Brain microvascular endothelial cell (primary cell): ENCODE results near the gene WDR31.

Experiments used
- DNase-seq: peaks from one replicate; pipeline ENCODE4 v3.0.0-alpha.2; 2020
- H3K27ac ChIP-seq: fragments of 250-450 bp; sonication (Bioruptor Pico); 2 replicates; pipeline ENCODE4 v1.5.1; 2020; ENCODE audit warnings: mild to moderate bottlenecking, moderate library complexity
- H3K27me3 ChIP-seq: fragments of 250-450 bp; sonication (Bioruptor Pico); replicated peaks from 2 replicates; pipeline ENCODE4 v1.5.1; 2020; ENCODE audit warnings: mild to moderate bottlenecking
- H3K36me3 ChIP-seq: fragments of 250-450 bp; sonication (Bioruptor Pico); replicated peaks from 2 replicates; pipeline ENCODE4 v1.5.1; 2020; ENCODE audit warnings: mild to moderate bottlenecking
- H3K4me3 ChIP-seq: 2 replicates; pipeline ENCODE4 v1.5.1; 2011; ENCODE audit warnings: low read depth, mild to moderate bottlenecking, control low read depth, low read length, moderate library complexity
- in situ Hi-C: cut with HindIII; loops from 2 replicates; pipeline ENCODE4 v1.10.0; 2017; ENCODE audit warnings: low sequenced_read_pairs, low pct_ligation_motif_present
- TF ChIP-seq, protein P1 (sequence below): IDR thresholded peaks from 2 replicates; pipeline ENCODE4 v1.5.1; 2011; ENCODE audit warnings: low read depth, mild to moderate bottlenecking, moderate library complexity, low read length, control low read depth, inconsistent platforms; ENCODE audit errors: missing control alignments

The WDR31 gene

DNA sequence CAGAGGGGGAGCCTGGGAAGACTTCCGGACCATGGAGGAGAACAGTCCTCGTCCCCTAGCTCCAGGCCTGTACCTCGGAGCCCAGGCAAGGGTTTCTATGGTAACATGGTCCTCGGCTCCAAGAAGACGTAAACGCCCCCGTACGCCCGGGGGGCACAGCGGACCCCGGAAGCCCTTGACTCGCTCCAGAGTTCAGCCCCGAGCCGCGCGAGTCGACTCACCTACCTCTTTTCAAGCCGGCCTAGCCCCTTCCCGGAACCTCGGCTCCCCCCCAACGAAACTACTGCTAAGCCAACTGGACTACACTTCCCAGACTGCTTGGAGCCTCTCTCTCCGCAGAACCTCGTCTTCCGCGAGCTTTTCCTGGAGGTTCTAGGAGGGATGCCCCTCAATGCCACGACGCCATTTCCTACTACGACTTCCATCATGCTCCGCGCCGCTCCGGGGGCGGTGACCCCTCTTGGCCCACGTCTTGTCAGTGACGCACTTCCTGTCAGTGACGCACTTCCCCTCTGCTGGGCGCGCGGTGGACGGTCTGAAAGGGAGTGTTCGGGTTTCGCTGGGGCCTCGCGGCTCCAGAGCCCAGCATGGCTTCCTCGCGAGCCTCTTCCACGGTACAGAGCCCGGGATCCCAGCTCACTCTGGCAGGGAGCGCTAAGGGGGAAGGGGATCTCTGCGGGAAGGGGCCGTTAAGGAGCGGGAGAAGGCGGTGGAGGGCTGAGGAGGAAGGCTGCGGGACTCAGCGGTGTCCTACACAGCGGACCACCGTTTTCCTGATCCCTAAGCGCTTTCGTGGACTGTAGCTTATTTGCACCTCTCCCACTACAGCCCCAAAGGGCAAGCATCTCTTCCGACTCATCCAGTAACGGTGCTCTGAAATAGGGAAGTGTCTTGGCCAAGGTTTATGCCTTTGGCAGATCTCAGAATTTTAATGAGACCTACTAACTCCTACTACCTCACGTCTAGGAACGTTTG lies 64.6 kb downstream of the WDR31 start, which contains the start of the genes CDC26 and PRPF4:
CDC26 (minus strand) TSS at position 416 of the 975 bp plus-strand sequence. CDS start 3,065 bp downstream, outside the sequence.
PRPF4 (plus strand) TSS at position 502 of the 975 bp plus-strand sequence; CDS start at position 588, 86 bp downstream.
- Histone ChIP-seq H3K27ac (peak within 1 kb of the TSS; percentile 88), H3K27me3 (no peaks in the 10 kb centered on the region), H3K4me3 (peak within 1 kb of the TSS; percentile 96), H3K36me3 (peaks cover 43% of the 10 kb centered on the region)
- in situ Hi-C loops = no loop called here
- peak; percentile 98 for DNase-seq
- TF ChIP-seq, protein P1, sequence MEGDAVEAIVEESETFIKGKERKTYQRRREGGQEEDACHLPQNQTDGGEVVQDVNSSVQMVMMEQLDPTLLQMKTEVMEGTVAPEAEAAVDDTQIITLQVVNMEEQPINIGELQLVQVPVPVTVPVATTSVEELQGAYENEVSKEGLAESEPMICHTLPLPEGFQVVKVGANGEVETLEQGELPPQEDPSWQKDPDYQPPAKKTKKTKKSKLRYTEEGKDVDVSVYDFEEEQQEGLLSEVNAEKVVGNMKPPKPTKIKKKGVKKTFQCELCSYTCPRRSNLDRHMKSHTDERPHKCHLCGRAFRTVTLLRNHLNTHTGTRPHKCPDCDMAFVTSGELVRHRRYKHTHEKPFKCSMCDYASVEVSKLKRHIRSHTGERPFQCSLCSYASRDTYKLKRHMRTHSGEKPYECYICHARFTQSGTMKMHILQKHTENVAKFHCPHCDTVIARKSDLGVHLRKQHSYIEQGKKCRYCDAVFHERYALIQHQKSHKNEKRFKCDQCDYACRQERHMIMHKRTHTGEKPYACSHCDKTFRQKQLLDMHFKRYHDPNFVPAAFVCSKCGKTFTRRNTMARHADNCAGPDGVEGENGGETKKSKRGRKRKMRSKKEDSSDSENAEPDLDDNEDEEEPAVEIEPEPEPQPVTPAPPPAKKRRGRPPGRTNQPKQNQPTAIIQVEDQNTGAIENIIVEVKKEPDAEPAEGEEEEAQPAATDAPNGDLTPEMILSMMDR = no peak

DNA sequence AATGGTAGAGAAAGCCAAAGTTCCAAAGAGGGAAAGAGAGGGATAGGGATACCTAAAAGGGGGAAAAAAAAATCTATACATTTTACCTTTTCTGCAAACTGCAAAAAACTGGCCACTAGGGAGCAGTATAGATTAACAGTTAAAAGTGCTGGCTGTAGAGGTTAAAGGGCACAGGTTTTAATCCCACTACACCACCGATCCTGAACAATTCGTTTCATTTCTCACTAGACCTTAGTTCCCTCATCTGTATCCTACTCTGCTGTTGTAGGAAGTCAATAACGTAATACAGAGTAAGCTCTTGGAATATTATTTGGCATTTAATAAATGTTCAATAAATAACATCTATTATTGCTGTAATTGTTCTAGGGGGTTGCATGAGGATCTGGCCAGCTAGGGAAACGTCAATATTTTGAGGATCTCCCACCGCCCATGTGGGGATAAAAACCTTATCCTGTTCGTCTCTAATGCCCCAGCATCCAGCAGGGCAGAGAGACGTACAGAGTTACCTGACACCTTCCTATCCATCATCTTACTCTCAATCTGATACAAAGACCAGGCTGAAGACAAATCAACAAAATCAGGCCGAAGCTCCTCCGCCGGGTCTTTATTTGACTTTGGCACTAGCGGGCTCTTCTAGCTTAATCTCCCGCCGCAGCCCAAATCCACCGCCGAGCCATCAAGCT lies 65.5 kb downstream of the WDR31 start:
- peak; percentile 28 for DNase-seq
- peak overlapping the region; percentile 88 for H3K27ac ChIP-seq
- TF ChIP-seq, protein P1 = peak; percentile 60
- in situ Hi-C loops = no loop called here
- H3K27me3 ChIP-seq = no peaks in the 10 kb centered on the region
- peak overlapping the region; percentile 96 for H3K4me3 ChIP-seq
- peaks cover 41% of the 10 kb centered on the region for H3K36me3 ChIP-seq

DNA sequence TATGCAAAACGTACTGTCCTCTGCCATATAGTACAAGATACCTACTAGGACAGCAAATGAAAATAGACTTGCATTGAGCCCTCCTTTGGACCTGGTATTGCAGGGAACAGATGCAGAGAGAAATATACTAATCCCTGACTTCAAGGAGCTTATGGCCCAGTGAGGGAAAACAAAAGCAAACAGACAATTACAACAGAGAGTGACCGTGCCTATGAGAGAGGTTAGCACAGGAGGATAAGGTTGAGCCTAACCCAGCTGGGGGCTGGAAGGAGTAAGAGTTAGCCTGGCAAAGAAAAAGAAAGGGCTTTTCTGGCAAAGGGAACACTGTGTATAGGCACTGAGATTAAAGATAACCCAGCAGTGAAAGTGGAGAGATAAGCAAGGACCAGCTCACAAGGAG lies 70.2 kb downstream of the WDR31 start:
- Histone ChIP-seq H3K27me3 (no peaks in the 10 kb centered on the region), H3K36me3 (peaks cover 53% of the 10 kb centered on the region), H3K27ac (no peak overlapping the region), H3K4me3 (no peak overlapping the region)
- TF ChIP-seq, protein P1 = no peak
- in situ Hi-C loops = no loop called here
- DNase-seq = no peak

DNA sequence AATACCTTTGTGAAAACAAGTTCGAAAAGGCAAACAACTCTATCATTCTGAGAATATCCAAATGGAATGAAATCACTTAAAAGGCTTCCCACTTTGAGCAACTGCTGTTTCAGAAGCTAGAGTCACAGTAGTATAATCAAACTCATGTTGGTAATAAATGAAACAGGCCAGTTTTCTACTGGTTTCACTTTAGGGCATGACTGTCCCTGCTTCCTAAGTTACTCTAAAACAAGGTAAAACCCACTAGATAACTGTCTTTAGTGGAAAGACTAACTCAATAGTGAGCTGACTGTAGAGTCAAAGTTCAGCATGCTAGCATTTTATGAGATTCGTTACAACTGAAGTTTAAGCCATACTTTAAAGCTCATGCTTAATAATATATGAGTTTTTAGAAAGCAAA lies 70.7 kb downstream of the WDR31 start:
- in situ Hi-C loops = no loop called here
- no peak for DNase-seq
- H3K36me3 ChIP-seq = peaks cover 54% of the 10 kb centered on the region

DNA sequence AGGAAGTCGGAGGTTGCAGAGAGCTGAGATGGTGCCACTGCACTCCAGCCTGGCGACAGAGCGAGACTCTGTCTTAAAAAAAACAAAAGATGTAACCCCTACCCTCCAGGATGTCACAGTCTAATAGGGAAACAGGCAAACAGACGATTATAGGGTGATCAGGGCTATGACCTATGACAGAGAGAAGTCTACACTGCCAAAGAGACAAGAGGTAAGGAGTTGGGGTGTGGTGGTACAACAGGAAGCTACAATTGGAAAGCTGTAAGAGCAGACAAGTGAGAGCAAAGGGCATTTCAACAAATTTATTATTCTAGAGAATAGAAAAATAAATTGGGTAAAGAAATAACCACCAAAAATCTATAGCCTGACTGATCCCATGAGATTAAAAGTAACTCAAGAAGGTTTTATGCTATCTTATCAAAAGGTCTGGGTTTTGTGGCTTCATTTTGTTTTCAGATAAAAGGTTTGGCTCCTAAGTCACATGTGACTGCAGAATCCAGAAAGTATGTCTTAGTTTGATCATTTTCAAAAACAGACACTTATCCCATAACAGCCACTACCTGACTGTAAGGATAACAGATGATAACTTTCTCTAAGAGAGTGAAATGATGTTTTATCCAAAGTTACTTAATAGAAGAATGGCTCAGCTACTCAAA lies 72.0 kb downstream of the WDR31 start:
- TF ChIP-seq, protein P1 = no peak
- Histone ChIP-seq H3K36me3 (peaks cover 50% of the 10 kb centered on the region), H3K27ac (no peak overlapping the region), H3K4me3 (no peak overlapping the region), H3K27me3 (no peaks in the 10 kb centered on the region)
- in situ Hi-C loops = no loop called here
- DNase-seq = no peak

More for the DNA sequence above, 70.7 kb downstream of the WDR31 start:
- Histone ChIP-seq H3K4me3 (no peak overlapping the region), H3K27me3 (no peaks in the 10 kb centered on the region), H3K27ac (no peak overlapping the region)
- TF ChIP-seq, protein P1 = no peak
